ENCODE measurements around the gene MAPK7.

The MAPK7 gene

DNA sequence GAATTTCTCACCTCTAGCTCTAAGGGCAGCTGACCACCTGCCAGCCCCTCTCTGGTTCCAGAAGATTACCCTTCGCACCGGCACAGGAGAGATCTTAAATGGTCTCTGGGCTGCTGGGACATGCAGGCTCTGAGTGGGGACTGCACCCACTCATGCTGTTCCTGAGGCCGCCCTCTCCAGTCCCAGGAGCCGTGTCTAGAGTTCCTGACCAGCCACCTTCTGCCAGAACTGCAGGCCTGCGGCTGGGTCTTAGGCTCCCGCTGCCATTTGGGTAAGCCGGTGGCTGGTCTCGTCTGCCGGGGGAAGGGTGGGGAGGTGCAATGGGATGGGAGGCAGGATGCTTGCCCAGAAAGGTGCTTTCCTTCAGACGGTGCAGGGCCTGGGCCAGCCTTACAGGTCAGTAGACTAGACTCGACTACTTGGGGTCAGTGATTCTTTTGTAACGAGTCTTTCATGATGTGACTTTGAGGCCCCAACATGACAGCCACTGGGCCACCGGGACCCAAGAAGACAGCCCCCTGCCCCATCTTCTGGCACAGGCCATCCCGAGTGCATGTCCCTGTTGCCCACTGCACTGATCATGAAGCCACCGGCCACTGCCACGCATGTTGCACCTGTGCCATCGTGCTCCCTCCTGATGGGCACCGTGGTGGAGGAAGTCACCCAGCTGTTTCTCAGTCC, 42.2 kb upstream of the MAPK7 start:
- Histone ChIP-seq H3K9me3 (ENCODE audit: insufficient read depth, low read length) (no peaks in the 10 kb centered on the region), H2AFZ (ENCODE audit: low read depth, low read length, severe bottlenecking) (no peak overlapping the region), H3K9ac (ENCODE audit: low read length) (no peak overlapping the region), H3K79me2 (ENCODE audit: insufficient read depth, low read length) (no peaks in the 10 kb centered on the region), H3K27me3 (ENCODE audit: low read length) (no peaks in the 10 kb centered on the region), H3K4me3 (ENCODE audit: insufficient read depth, low read length, poor library complexity, severe bottlenecking) (no peak overlapping the region), H3K36me3 (ENCODE audit: low read length) (no peaks in the 10 kb centered on the region), H3F3A (ENCODE audit: insufficient read depth) (no peaks in the 10 kb centered on the region), H3K4me2 (ENCODE audit: low read depth, low read length, poor library complexity, severe bottlenecking) (no peak overlapping the region), H3K9me2 (replicated peaks; ENCODE audit: insufficient read depth, low read length) (no peaks in the 10 kb centered on the region), H3K27ac (ENCODE audit: low read depth, low read length) (no peak overlapping the region), H4K20me1 (ENCODE audit: low read depth, low read length) (no peaks in the 10 kb centered on the region)
- TF ChIP-seq EZH2phosphoT487 (conservative IDR thresholded peaks at IDR 0.05; ENCODE audit: low read length), result no peak
- TF ChIP-seq, protein P1, sequence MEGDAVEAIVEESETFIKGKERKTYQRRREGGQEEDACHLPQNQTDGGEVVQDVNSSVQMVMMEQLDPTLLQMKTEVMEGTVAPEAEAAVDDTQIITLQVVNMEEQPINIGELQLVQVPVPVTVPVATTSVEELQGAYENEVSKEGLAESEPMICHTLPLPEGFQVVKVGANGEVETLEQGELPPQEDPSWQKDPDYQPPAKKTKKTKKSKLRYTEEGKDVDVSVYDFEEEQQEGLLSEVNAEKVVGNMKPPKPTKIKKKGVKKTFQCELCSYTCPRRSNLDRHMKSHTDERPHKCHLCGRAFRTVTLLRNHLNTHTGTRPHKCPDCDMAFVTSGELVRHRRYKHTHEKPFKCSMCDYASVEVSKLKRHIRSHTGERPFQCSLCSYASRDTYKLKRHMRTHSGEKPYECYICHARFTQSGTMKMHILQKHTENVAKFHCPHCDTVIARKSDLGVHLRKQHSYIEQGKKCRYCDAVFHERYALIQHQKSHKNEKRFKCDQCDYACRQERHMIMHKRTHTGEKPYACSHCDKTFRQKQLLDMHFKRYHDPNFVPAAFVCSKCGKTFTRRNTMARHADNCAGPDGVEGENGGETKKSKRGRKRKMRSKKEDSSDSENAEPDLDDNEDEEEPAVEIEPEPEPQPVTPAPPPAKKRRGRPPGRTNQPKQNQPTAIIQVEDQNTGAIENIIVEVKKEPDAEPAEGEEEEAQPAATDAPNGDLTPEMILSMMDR (IDR thresholded peaks at IDR 0.05; ENCODE audit: insufficient read depth, low read length, poor library complexity, severe bottlenecking), result no peak

DNA sequence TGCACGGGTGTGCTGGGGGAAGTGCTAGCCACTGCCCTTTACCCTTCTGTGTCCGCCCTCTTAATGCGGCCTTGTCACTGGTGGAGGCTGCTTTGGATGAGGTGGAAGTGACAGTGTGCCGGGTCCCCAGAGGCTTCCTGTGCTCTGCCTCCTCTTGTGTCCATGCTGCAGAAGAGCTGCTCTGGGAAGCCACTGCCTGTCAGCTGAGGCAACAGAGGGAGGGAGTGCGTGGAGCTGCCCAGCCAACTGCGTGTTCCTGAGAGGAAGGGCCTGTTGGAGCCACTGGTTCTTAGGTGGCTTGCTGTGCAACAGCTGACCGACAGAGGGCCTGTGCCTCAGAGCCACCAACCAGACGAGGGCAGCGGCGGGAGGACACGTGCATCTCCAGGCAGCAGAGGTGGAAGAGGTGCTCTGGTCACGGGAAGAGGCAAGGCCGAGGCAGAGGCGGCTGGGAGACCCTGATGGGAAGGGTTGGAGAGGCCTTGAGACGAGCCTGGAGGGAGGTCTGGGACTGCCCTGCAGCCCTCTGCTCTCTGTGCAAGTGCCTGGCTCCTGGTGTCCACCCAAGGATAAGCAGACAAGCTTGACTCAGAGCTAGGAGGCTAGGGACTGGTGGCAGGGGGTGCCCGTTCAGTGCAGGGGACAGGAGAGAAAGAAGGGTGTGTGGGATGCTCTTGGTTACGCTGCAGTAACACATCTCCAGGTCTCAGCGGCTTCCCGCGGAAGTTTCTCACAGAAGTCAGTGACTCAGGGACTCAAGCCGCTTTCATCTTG, 41.2 kb upstream of the MAPK7 start:
- Histone ChIP-seq H3F3A (ENCODE audit: insufficient read depth) (no peaks in the 10 kb centered on the region), H3K9ac (ENCODE audit: low read length) (no peak overlapping the region), H3K36me3 (ENCODE audit: low read length) (no peaks in the 10 kb centered on the region), H3K27ac (ENCODE audit: low read depth, low read length) (no peak overlapping the region), H3K4me2 (ENCODE audit: low read depth, low read length, poor library complexity, severe bottlenecking) (no peak overlapping the region), H3K79me2 (ENCODE audit: insufficient read depth, low read length) (no peaks in the 10 kb centered on the region), H3K4me3 (ENCODE audit: insufficient read depth, low read length, poor library complexity, severe bottlenecking) (no peak overlapping the region), H3K9me2 (replicated peaks; ENCODE audit: insufficient read depth, low read length) (no peaks in the 10 kb centered on the region), H4K20me1 (ENCODE audit: low read depth, low read length) (no peaks in the 10 kb centered on the region), H3K27me3 (ENCODE audit: low read length) (no peaks in the 10 kb centered on the region), H3K9me3 (ENCODE audit: insufficient read depth, low read length) (no peaks in the 10 kb centered on the region), H2AFZ (ENCODE audit: low read depth, low read length, severe bottlenecking) (no peak overlapping the region)
- TF ChIP-seq, protein P1 (IDR thresholded peaks at IDR 0.05; ENCODE audit: insufficient read depth, low read length, poor library complexity, severe bottlenecking), result no peak
- no peak for TF ChIP-seq EZH2phosphoT487 (conservative IDR thresholded peaks at IDR 0.05; ENCODE audit: low read length)

DNA sequence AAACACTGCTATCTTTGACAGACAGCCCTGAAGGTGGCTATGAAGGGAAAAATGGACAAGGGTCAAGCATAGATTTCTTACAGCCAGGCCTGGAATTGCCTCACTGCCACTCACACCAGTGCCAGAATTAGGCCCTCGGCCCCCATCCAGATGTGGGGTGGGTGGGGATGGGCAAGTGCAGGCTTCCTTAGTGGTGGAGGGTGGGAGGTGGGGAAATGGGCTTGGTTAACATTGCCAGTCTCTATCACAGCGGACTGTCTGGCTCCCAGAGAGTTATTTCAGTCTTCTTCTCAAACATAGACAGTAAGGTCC, 40.6 kb upstream of the MAPK7 start:
- Histone ChIP-seq H3K9me2 (replicated peaks; ENCODE audit: insufficient read depth, low read length) (no peaks in the 10 kb centered on the region), H3K4me3 (ENCODE audit: insufficient read depth, low read length, poor library complexity, severe bottlenecking) (no peak overlapping the region), H3F3A (ENCODE audit: insufficient read depth) (no peaks in the 10 kb centered on the region), H3K36me3 (ENCODE audit: low read length) (no peaks in the 10 kb centered on the region), H3K4me2 (ENCODE audit: low read depth, low read length, poor library complexity, severe bottlenecking) (no peak overlapping the region), H2AFZ (ENCODE audit: low read depth, low read length, severe bottlenecking) (no peak overlapping the region), H3K9ac (ENCODE audit: low read length) (no peak overlapping the region), H3K79me2 (ENCODE audit: insufficient read depth, low read length) (no peaks in the 10 kb centered on the region), H3K27me3 (ENCODE audit: low read length) (no peaks in the 10 kb centered on the region), H3K27ac (ENCODE audit: low read depth, low read length) (no peak overlapping the region), H4K20me1 (ENCODE audit: low read depth, low read length) (no peaks in the 10 kb centered on the region), H3K9me3 (ENCODE audit: insufficient read depth, low read length) (no peaks in the 10 kb centered on the region)
- TF ChIP-seq, protein P1 (IDR thresholded peaks at IDR 0.05; ENCODE audit: insufficient read depth, low read length, poor library complexity, severe bottlenecking), result no peak
- TF ChIP-seq EZH2phosphoT487 (conservative IDR thresholded peaks at IDR 0.05; ENCODE audit: low read length), result no peak

Data from SU-DHL-6 (cell line).